Measurements from ENCODE around the gene SLC17A7.

DNA sequence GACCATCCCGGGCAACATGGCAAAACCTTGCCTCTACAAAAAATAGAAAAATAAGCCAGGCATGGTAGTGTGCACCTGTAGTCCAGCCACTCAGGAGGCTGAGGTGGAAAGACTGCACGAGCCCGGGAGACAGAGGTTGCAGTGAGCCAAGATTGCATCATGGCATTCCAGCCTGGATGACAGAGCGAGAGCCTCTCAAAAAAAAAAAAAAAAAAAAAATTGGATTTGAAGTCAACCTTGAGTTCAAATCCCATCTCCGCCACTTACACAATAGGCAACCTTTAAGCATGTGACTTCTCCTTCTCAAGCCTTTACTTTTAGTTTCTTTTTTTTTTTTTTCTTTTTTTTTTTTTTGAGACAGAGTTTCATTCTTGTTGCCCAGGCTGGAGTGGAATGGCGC is 41.3 kb downstream of the SLC17A7 start:
- no peak for TF ChIP-seq CTCF (conservative IDR thresholded peaks at IDR 0.05 in 1 of 2, IDR thresholded peaks at IDR 0.05 in 1 of 2; ENCODE audit: low read depth in 1 of 2, low read length in 2 of 2)
- no peak for TF ChIP-seq EZH2 (IDR thresholded peaks at IDR 0.05; ENCODE audit: low read length, missing control alignments)

Data from fibroblast of lung (primary cell).